Activated CD4-positive, CD25-positive, alpha-beta regulatory T cell treated with anti-CD3 and anti-CD28 coated beads, Interleukin-2, amount 50 U/mL, for 16 hours (primary cell): ENCODE results near the gene CACNA1H.
"Not testable (repeated sequence)": the region's sequence is repeated elsewhere in the genome, so short reads cannot be mapped to it uniquely, and the experiment has no call there.

ENCODE experiments used
- DNase-seq: peaks from one replicate; pipeline ENCODE4 v3.0.0-alpha.2; 2020; ENCODE audit warnings: low read depth, low spot score

The CACNA1H gene

GRCh38 chr16:1192384-1193073, 39.6 kb downstream of the CACNA1H start:
- no peak for DNase-seq

GRCh38 chr16:1193143-1193824, 40.4 kb downstream of the CACNA1H start:
- no peak for DNase-seq

GRCh38 chr16:1193825-1194581, 41.1 kb downstream of the CACNA1H start:
- no peak for DNase-seq

- DNase-seq: no peak
These were observed 41.9 kb downstream of the CACNA1H start for GRCh38 chr16:1194665-1195392.

- no peak for DNase-seq
These were observed 42.4 kb downstream of the CACNA1H start for GRCh38 chr16:1195393-1195666.

- no peak for DNase-seq
These were observed 43.6 kb downstream of the CACNA1H start for GRCh38 chr16:1196494-1196893.

- no peak for DNase-seq
These were observed 44.4 kb downstream of the CACNA1H start for GRCh38 chr16:1197237-1197866.

- DNase-seq: no peak
These were observed 45.3 kb downstream of the CACNA1H start for GRCh38 chr16:1198194-1198593.

- not testable (repeated sequence) for DNase-seq
These were observed 45.9 kb downstream of the CACNA1H start for GRCh38 chr16:1198671-1199346.

GRCh38 chr16:1199347-1200013, 46.6 kb downstream of the CACNA1H start:
- DNase-seq: no peak

- no peak for DNase-seq
These were observed 47.2 kb downstream of the CACNA1H start for GRCh38 chr16:1200014-1200627.

GRCh38 chr16:1201444-1201843, 48.5 kb downstream of the CACNA1H start:
- no peak for DNase-seq

GRCh38 chr16:1202274-1202673, 49.4 kb downstream of the CACNA1H start:
- DNase-seq: no peak

GRCh38 chr16:1204933-1205332, 52.0 kb downstream of the CACNA1H start:
- no peak for DNase-seq

GRCh38 chr16:1206326-1206725, 53.4 kb downstream of the CACNA1H start:
- no peak for DNase-seq

- DNase-seq: no peak
These were observed 53.9 kb downstream of the CACNA1H start for GRCh38 chr16:1206786-1207185.

- no peak for DNase-seq
These were observed 55.4 kb downstream of the CACNA1H start for GRCh38 chr16:1208239-1208830.

GRCh38 chr16:1209081-1209480, 56.2 kb downstream of the CACNA1H start:
- DNase-seq: no peak

GRCh38 chr16:1210461-1210860, 57.6 kb downstream of the CACNA1H start:
- no peak for DNase-seq
